Hepatocyte (in vitro differentiated cells): ENCODE measurements around the gene GRID1. TPM values are rescaled to one million over a fixed set of nuclear protein-coding genes. Genes with fewer than 3 reads are reported as not detected.

Source experiments
- DNase-seq: peaks from one replicate; pipeline ENCODE4 v3.0.0-alpha.2; 2016; ENCODE audit warnings: low spot score
- H2AFZ ChIP-seq: fragments of 200-600 bp; sonication (generic); 2 replicates; pipeline ENCODE4 v1.6.0; 2016; ENCODE audit warnings: antibody characterized with exemption, mild to moderate bottlenecking
- H3K27ac ChIP-seq: fragments of 200-600 bp; sonication (generic); 2 replicates; pipeline ENCODE4 v1.5.1; 2016; ENCODE audit warnings: mild to moderate bottlenecking
- H3K27me3 ChIP-seq: fragments of 200-600 bp; sonication (generic); 2 replicates; pipeline ENCODE4 v1.6.1; 2016
- H3K36me3 ChIP-seq: fragments of 200-600 bp; sonication (generic); replicated peaks from 2 replicates; pipeline ENCODE4 v1.5.1; 2016; ENCODE audit warnings: low read depth; ENCODE audit not compliant: insufficient read depth
- H3K4me1 ChIP-seq: fragments of 200-600 bp; sonication (generic); 2 replicates; pipeline ENCODE4 v1.5.1; 2016; ENCODE audit warnings: mild to moderate bottlenecking, moderate library complexity; ENCODE audit not compliant: insufficient read depth
- H3K4me2 ChIP-seq: fragments of 200-600 bp; sonication (generic); 2 replicates; pipeline ENCODE4 v1.6.0; 2016
- H3K4me3 ChIP-seq: fragments of 200-600 bp; sonication (generic); 2 replicates; pipeline ENCODE4 v1.5.1; 2016; ENCODE audit warnings: mild to moderate bottlenecking
- H3K79me2 ChIP-seq: fragments of 200-600 bp; sonication (generic); 2 replicates; pipeline ENCODE4 v1.6.0; 2017; ENCODE audit warnings: mild to moderate bottlenecking
- H3K9me2 ChIP-seq: fragments of 200-600 bp; sonication (generic); replicated peaks from 2 replicates; pipeline ENCODE4 v1.6.0; 2017; ENCODE audit warnings: mild to moderate bottlenecking; ENCODE audit not compliant: insufficient read depth
- H3K9me3 ChIP-seq: fragments of 200-600 bp; sonication (generic); 2 replicates; pipeline ENCODE4 v1.5.1; 2016; ENCODE audit warnings: low read depth, mild to moderate bottlenecking
- H4K20me1 ChIP-seq: fragments of 200-600 bp; sonication (generic); 2 replicates; pipeline ENCODE4 v1.6.0; 2016; ENCODE audit warnings: mild to moderate bottlenecking; ENCODE audit not compliant: insufficient read depth, poor library complexity, severe bottlenecking
- CTCF ChIP-seq: fragments of 200-600 bp; sonication (generic); IDR thresholded peaks from 2 replicates; pipeline ENCODE4 v1.5.1; 2016; ENCODE audit warnings: antibody characterized with exemption, mild to moderate bottlenecking; ENCODE audit not compliant: poor library complexity
- EZH2 ChIP-seq: fragments of 200-600 bp; sonication (generic); IDR thresholded peaks from 2 replicates; pipeline ENCODE4 v1.6.1; 2016; ENCODE audit warnings: antibody characterized with exemption, mild to moderate bottlenecking, borderline replicate concordance
- EZH2phosphoT487 ChIP-seq: fragments of 200-600 bp; sonication (generic); IDR thresholded peaks from one replicate; pipeline ENCODE4 v1.6.1; 2018; ENCODE audit warnings: antibody characterized with exemption, mild to moderate bottlenecking, low read depth, moderate library complexity; ENCODE audit not compliant: unreplicated experiment, severe bottlenecking
- WGBS: methylation state at CpG from one replicate; pipeline ENCODE4 v1.1.6; 2016; ENCODE audit warnings: low lambda C conversion rate; ENCODE audit errors: missing lambda C conversion rate; 5-methylcytosine and 5-hydroxymethylcytosine counted together
- polyA plus RNA-seq: library from polyadenylated mRNA; unstranded; fragments of >200 nt; fragmentation: Nextera tagmentation; extraction: Ambion mirVana; gene quantifications from 2 replicates; pipeline ENCODE4 v1.2.1, GENCODE V29; 2016
- total RNA-seq: library from RNA; depleted of rRNA; stranded (reverse); fragments of >200 nt; gene quantifications from 2 replicates; pipeline ENCODE4 v1.2.3, GENCODE V29; 2014

Gene GRID1
- total and polyA plus RNA-seq, 2 experiments from 2014 or later, result 0.07 to 0.37 TPM

GRCh38 chr10:86167121-86167761, 199.4 kb downstream of the GRID1 start:
- Histone ChIP-seq H3K27ac (no peak overlapping the region), H3K9me3 (no peaks in the 10 kb centered on the region), H4K20me1 (no peaks in the 10 kb centered on the region), H3K4me2 (no peak overlapping the region), H3K79me2 (no peaks in the 10 kb centered on the region), H3K36me3 (no peaks in the 10 kb centered on the region), H3K9me2 (no peaks in the 10 kb centered on the region), H3K27me3 (no peaks in the 10 kb centered on the region), H3K4me3 (no peak overlapping the region), H2AFZ (no peak overlapping the region), H3K4me1 (peaks cover 29% of the 10 kb centered on the region)
- 90% methylated on average over 5 of the region's 5 CpGs for WGBS
- TF ChIP-seq EZH2 (no peak), EZH2phosphoT487 (no peak), CTCF (no peak)
- no peak for DNase-seq

- Histone ChIP-seq H3K4me1 (peaks cover 29% of the 10 kb centered on the region), H3K79me2 (no peaks in the 10 kb centered on the region), H3K4me2 (no peak overlapping the region), H3K9me3 (no peaks in the 10 kb centered on the region), H3K9me2 (no peaks in the 10 kb centered on the region), H3K4me3 (no peak overlapping the region), H3K36me3 (no peaks in the 10 kb centered on the region), H2AFZ (no peak overlapping the region), H3K27me3 (no peaks in the 10 kb centered on the region), H3K27ac (no peak overlapping the region), H4K20me1 (no peaks in the 10 kb centered on the region)
- WGBS, result 91% methylated on average over 9 of the region's 9 CpGs
- no peak for DNase-seq
- TF ChIP-seq EZH2 (no peak), CTCF (no peak), EZH2phosphoT487 (no peak)
These were observed 200.9 kb downstream of the GRID1 start for GRCh38 chr10:86165666-86166065.

GRCh38 chr10:86164960-86165630, 201.5 kb downstream of the GRID1 start:
- Histone ChIP-seq H3K4me1 (peaks cover 29% of the 10 kb centered on the region), H4K20me1 (no peaks in the 10 kb centered on the region), H3K79me2 (no peaks in the 10 kb centered on the region), H3K27ac (peak overlapping the region; percentile 66), H2AFZ (no peak overlapping the region), H3K4me3 (no peak overlapping the region), H3K9me3 (no peaks in the 10 kb centered on the region), H3K27me3 (no peaks in the 10 kb centered on the region), H3K36me3 (no peaks in the 10 kb centered on the region), H3K4me2 (no peak overlapping the region), H3K9me2 (no peaks in the 10 kb centered on the region)
- TF ChIP-seq EZH2, result no peak
- TF ChIP-seq CTCF, result no peak
- no peak for TF ChIP-seq EZH2phosphoT487
- DNase-seq, result no peak
- 93% methylated on average over 8 of the region's 8 CpGs for WGBS
